IMR-90 (cell line): ENCODE results near the gene MEST.

ENCODE experiments used
- BHLHE40 ChIP-seq: fragments of 150-350 bp; IDR thresholded peaks from 2 replicates; pipeline ENCODE4 v1.6.1; 2016; ENCODE audit warnings: mild to moderate bottlenecking, low read depth, low read length
- CEBPB ChIP-seq: IDR thresholded peaks from 2 replicates; pipeline ENCODE4 v1.6.1; 2012; ENCODE audit warnings: low read depth, low read length, improper control_type of control experiment
- NFE2L2 ChIP-seq: fragments of 150-350 bp; IDR thresholded peaks from 2 replicates; pipeline ENCODE4 v1.6.1; 2016; ENCODE audit warnings: low read depth, mild to moderate bottlenecking, low read length
- POLR2A ChIP-seq: IDR thresholded peaks from 2 replicates; pipeline ENCODE4 v1.6.1; 2012; ENCODE audit warnings: mild to moderate bottlenecking, low read depth, low read length
- RAD21 ChIP-seq: IDR thresholded peaks from 2 replicates; pipeline ENCODE4 v1.6.1; 2012; ENCODE audit warnings: low read length, improper control_type of control experiment
- SMC3 ChIP-seq: fragments of 150-350 bp; IDR thresholded peaks from 2 replicates; pipeline ENCODE4 v1.6.1; 2016; ENCODE audit warnings: low read depth, mild to moderate bottlenecking, antibody characterized with exemption, low read length, moderate library complexity
- TF ChIP-seq, protein P1 (sequence below): conservative IDR thresholded peaks from 2 replicates; pipeline ENCODE4 v1.5.1; 2012; ENCODE audit warnings: mild to moderate bottlenecking, low read depth, low read length, improper control_type of control experiment
- TF ChIP-seq, protein P2 (sequence below): fragments of 150-350 bp; IDR thresholded peaks from 2 replicates; pipeline ENCODE4 v1.6.1; 2016; ENCODE audit warnings: low read depth, mild to moderate bottlenecking, low read length, moderate library complexity, borderline replicate concordance
- TF ChIP-seq, protein P3 (sequence below): fragments of 150-350 bp; IDR thresholded peaks from 2 replicates; pipeline ENCODE4 v1.6.1; 2017; ENCODE audit warnings: mild to moderate bottlenecking, antibody characterized with exemption, low read length, low read depth

DNA sequence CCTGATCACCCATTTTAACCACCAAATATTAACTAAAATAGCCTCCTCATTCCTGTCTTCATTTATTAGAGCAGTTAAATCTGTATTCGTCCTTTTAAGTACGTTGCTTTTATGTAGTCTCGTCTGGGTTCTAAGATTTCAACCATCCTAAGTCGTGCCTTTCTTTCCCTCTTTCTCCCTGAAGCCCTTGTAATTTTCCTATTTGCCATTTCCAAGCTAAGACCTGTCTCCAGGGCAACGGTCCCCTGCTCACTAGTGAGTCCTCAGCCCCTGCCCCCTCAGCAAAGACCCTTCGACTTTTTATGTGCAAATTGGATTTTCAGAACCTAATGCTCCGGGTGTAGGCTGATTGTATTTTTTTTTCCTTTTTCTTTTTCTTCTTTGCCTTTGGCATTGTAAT is 16.1 kb upstream of the MEST start:
- TF ChIP-seq, protein P1, sequence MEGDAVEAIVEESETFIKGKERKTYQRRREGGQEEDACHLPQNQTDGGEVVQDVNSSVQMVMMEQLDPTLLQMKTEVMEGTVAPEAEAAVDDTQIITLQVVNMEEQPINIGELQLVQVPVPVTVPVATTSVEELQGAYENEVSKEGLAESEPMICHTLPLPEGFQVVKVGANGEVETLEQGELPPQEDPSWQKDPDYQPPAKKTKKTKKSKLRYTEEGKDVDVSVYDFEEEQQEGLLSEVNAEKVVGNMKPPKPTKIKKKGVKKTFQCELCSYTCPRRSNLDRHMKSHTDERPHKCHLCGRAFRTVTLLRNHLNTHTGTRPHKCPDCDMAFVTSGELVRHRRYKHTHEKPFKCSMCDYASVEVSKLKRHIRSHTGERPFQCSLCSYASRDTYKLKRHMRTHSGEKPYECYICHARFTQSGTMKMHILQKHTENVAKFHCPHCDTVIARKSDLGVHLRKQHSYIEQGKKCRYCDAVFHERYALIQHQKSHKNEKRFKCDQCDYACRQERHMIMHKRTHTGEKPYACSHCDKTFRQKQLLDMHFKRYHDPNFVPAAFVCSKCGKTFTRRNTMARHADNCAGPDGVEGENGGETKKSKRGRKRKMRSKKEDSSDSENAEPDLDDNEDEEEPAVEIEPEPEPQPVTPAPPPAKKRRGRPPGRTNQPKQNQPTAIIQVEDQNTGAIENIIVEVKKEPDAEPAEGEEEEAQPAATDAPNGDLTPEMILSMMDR: no peak
- TF ChIP-seq BHLHE40 (no peak), NFE2L2 (no peak), RAD21 (no peak), SMC3 (no peak), POLR2A (no peak), CEBPB (no peak)
- TF ChIP-seq, protein P2, sequence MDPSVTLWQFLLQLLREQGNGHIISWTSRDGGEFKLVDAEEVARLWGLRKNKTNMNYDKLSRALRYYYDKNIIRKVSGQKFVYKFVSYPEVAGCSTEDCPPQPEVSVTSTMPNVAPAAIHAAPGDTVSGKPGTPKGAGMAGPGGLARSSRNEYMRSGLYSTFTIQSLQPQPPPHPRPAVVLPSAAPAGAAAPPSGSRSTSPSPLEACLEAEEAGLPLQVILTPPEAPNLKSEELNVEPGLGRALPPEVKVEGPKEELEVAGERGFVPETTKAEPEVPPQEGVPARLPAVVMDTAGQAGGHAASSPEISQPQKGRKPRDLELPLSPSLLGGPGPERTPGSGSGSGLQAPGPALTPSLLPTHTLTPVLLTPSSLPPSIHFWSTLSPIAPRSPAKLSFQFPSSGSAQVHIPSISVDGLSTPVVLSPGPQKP: no peak
- TF ChIP-seq, protein P3, sequence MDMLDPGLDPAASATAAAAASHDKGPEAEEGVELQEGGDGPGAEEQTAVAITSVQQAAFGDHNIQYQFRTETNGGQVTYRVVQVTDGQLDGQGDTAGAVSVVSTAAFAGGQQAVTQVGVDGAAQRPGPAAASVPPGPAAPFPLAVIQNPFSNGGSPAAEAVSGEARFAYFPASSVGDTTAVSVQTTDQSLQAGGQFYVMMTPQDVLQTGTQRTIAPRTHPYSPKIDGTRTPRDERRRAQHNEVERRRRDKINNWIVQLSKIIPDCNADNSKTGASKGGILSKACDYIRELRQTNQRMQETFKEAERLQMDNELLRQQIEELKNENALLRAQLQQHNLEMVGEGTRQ: no peak
